ENCODE results near the gene SRRM2.

GRCh38 chr16:2755158-2755557 is 2.7 kb downstream of the SRRM2 start:
- TF ChIP-seq NFRKB (IDR thresholded peaks at IDR 0.05) (no peak), BHLHE40 (IDR thresholded peaks at IDR 0.05; ENCODE audit: borderline replicate concordance) (no peak), SP1 (IDR thresholded peaks at IDR 0.05) (no peak), ARNT (IDR thresholded peaks at IDR 0.05) (no peak), TARDBP (IDR thresholded peaks at IDR 0.05) (no peak), SUZ12 (IDR thresholded peaks at IDR 0.05) (no peak), ZNF384 (IDR thresholded peaks at IDR 0.05) (no peak), FOXM1 (IDR thresholded peaks at IDR 0.05; ENCODE audit: borderline replicate concordance) (no peak), PKNOX1 (IDR thresholded peaks at IDR 0.05) (no peak), FOXA1 (IDR thresholded peaks at IDR 0.05) (no peak), ELF4 (IDR thresholded peaks at IDR 0.05) (no peak)
